ENCODE measurements around the gene DMRTA2. TPM values are rescaled to one million over a fixed set of nuclear protein-coding genes. Genes with fewer than 3 reads are reported as not detected.

Gene DMRTA2
- total RNA-seq, 6 experiments from 2014 or later = not detected

GRCh38 chr1:50417507-50417906 lies 5.7 kb downstream of the DMRTA2 start:
- WGBS (ENCODE audit: insufficient coverage, low coverage, low lambda C conversion rate, missing lambda C conversion rate) = 12% methylated on average over 19 of the region's 23 CpGs
- ATAC-seq = no peak
- no peak overlapping the region for H3K4me3 ChIP-seq

GRCh38 chr1:50416553-50417453 lies 6.4 kb downstream of the DMRTA2 start:
- TF ChIP-seq CTCF (IDR thresholded peaks at IDR 0.05) (no peak), POLR2A (IDR thresholded peaks at IDR 0.05) (no peak)
- intact Hi-C loops (cut with DNase I) = no loop called here
- Histone ChIP-seq H3K9me3 (no peaks in the 10 kb centered on the region), H3K36me3 (no peaks in the 10 kb centered on the region), H3K4me3 (no peak overlapping the region), H3K27ac (no peak overlapping the region), H3K27me3 (peaks cover 12 to 43% of the 10 kb centered on the region in 2 donors), H3K4me1 (peaks cover 0 to 24% (median 0%) of the 10 kb centered on the region in 4 donors)
- ATAC-seq (no peak), DNase-seq (no peak)
- 2% methylated on average over 30 of the region's 46 CpGs for WGBS (ENCODE audit: insufficient coverage, low coverage, low lambda C conversion rate, missing lambda C conversion rate)

More at GRCh38 chr1:50417507-50417906, 5.7 kb downstream of the DMRTA2 start:
- Histone ChIP-seq H3K4me1 (peaks cover 0 to 24% (median 0%) of the 10 kb centered on the region in 4 donors), H3K27me3 (peaks cover 15 to 50% of the 10 kb centered on the region in 2 donors), H3K9me3 (no peaks in the 10 kb centered on the region), H3K36me3 (no peaks in the 10 kb centered on the region), H3K27ac (no peak overlapping the region)
- no peak for DNase-seq
- intact Hi-C loops (cut with DNase I) = no loop called here
- TF ChIP-seq CTCF (IDR thresholded peaks at IDR 0.05) (no peak), POLR2A (IDR thresholded peaks at IDR 0.05) (no peak)

GRCh38 chr1:50416150-50416527 lies 7.1 kb downstream of the DMRTA2 start:
- WGBS (ENCODE audit: insufficient coverage, low coverage, low lambda C conversion rate, missing lambda C conversion rate) = 7% methylated on average over 8 of the region's 25 CpGs
- TF ChIP-seq POLR2A (IDR thresholded peaks at IDR 0.05) = no peak
- TF ChIP-seq CTCF (IDR thresholded peaks at IDR 0.05) = no peak
- intact Hi-C loops (cut with DNase I) = no loop called here
- DNase-seq = no peak
- ATAC-seq = no peak
- Histone ChIP-seq H3K4me3 (no peak overlapping the region), H3K27ac (no peak overlapping the region), H3K9me3 (no peaks in the 10 kb centered on the region), H3K36me3 (no peaks in the 10 kb centered on the region), H3K4me1 (peaks cover 0 to 23% (median 0%) of the 10 kb centered on the region in 4 donors), H3K27me3 (peaks cover 11 to 38% of the 10 kb centered on the region in 2 donors)

- TF ChIP-seq POLR2A (IDR thresholded peaks at IDR 0.05) (no peak), CTCF (IDR thresholded peaks at IDR 0.05) (no peak)
- ATAC-seq = no peak
- WGBS (ENCODE audit: insufficient coverage, low coverage, low lambda C conversion rate, missing lambda C conversion rate) = 5% methylated on average over 15 of the region's 56 CpGs
Observed at GRCh38 chr1:50415235-50416149, 7.8 kb downstream of the DMRTA2 start.

More at GRCh38 chr1:50415235-50416149, 7.8 kb downstream of the DMRTA2 start:
- intact Hi-C loops (cut with DNase I) = no loop called here
- H3K27ac ChIP-seq = no peak overlapping the region
- H3K4me1 ChIP-seq = peaks cover 0 to 17% (median 0%) of the 10 kb centered on the region in 4 donors
- DNase-seq = no peak
- no peaks in the 10 kb centered on the region for H3K36me3 ChIP-seq
- H3K27me3 ChIP-seq = peaks cover 5 to 32% of the 10 kb centered on the region in 2 donors
- H3K9me3 ChIP-seq = no peaks in the 10 kb centered on the region
- H3K4me3 ChIP-seq = no peak overlapping the region
